Left renal cortex interstitium (tissue), 4 donors: ENCODE data around the gene ENPEP. TPM values are rescaled to one million over a fixed set of nuclear protein-coding genes. Genes with fewer than 3 reads are reported as not detected.
"Not testable (repeated sequence)": the region's sequence is repeated elsewhere in the genome, so short reads cannot be mapped to it uniquely, and the experiment has no call there.

Source experiments
- DNase-seq, 4 donors: peaks; one replicate each; pipeline ENCODE4 v3.0.0-alpha.2; 2013; ENCODE audit warnings: low read depth in 4 of 4, low spot score in 2 of 4, missing footprints in 1 of 4
- polyA plus RNA-seq, 4 donors: library from polyadenylated mRNA; unstranded; fragments of 120-200 nt; gene quantifications; one replicate each; pipeline ENCODE4 v1.2.1, GENCODE V29; 2013; ENCODE audit not compliant: insufficient read length in 4 of 4

Gene ENPEP
- polyA plus RNA-seq, 4 donors: 131 to 218 (median 180) TPM

DNA sequence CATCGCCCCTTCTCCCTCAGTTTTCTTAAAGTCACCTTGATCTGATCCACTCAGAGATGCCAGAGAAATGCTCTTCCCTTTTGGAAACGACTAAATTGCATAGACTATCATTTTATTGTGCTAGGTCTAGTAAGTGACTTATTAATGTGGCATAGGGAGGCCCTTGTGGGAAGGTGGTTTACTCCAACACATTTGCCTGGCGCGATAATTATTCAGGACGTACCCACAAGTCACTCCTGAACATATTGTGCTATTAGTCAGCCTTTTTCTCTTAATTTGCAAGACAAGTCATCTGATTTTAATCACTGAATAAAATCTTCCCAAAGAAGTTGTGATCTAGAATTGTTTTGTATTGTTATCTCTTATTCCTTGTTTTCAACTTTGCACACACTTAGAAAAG, 7.6 kb downstream of the ENPEP start:
- DNase-seq: no peak

DNA sequence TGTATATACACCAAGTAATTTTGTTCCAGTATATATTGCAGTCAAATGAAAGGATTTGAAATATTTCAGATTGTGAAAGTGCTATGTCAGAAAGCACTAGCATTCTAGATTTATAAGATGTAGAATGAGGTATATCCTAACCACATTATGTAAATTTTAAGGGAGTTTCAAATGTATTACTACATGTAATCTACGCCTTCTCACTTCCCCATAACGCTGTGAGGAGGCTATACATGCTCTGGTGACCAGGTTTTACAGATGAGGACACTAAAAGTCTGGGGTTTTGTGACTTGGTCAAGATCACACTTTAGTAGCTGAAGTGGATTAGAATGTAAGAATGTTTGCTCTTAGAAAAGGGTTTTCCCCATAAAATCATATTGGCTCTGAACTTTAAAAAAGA, 8.1 kb downstream of the ENPEP start:
- no peak for DNase-seq

DNA sequence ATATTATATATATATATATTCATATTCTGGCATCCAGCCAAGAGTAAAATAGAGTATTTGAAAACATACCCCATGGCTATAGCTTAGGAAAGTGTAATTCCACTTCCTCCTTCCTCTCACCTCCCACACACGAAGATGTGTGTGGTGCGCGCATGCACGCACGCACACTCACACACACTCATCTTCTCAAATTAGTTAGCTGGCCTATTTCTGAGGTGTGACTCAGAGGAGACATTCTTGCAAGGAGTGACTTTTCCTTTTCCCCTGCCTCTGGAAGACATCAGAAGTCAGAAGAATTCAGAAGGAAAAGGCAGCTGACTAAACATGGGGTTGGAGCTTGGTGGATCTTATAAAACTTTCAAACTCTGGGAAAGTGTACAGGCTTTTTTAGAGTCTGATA, 8.8 kb downstream of the ENPEP start:
- DNase-seq: no peak

DNA sequence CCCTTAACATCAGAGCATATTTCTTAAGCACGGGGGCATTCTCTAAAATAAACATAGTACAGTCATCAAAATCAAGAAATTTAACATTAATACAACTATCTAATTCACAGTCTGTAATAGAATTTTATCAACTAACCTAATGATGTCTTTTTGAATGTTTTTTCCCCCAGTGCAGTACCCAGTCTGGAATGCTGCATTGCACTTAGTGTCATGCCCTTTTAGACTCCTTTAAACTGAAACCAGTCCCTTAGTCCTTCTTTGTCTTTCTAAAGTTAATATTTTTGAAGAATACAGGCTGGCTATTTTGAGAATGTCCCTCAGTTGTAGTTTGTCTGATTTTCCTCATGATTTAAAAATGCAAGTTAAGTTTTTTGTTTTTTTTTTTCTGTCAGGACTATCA, 9.5 kb downstream of the ENPEP start:
- no peak for DNase-seq

DNA sequence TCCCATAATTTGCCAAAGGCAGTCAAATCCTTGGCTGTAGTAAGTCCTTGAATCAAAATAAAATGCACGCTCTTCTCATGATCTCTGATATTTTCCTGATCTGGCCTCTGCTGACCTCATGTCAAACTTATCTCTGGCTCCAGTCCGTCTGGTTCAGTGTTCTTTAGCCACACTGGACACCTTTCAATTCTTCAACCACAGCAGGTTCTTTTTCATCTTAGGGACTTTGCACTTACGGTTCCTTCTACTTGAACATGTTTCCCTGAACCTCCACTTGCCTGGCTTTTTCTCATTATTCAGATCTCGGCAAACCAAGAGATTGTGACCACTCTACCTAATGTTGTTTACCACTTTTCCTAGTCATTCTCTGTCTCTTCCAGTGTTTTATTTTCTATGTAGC, 10.3 kb downstream of the ENPEP start:
- no peak for DNase-seq

DNA sequence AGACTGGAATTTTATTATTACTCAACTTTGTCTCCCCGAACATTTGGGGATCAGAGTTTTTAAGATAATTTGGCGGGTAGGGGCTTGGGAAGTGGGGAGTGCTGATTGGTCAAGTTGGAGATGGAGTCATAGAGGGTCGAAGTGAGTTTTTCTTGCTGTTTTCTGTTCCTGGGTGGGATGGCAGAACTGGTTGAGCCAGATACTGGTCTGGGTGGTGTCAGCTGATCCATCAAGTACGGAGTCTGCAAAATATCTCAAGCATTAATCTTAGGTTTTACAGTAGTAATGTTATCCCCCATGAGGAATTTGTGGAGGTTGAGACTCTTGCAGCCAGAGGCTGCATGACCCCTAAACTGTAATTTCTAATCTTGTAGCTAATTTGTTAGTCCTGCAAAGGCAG, 10.9 kb downstream of the ENPEP start:
- DNase-seq: not testable (repeated sequence)

DNA sequence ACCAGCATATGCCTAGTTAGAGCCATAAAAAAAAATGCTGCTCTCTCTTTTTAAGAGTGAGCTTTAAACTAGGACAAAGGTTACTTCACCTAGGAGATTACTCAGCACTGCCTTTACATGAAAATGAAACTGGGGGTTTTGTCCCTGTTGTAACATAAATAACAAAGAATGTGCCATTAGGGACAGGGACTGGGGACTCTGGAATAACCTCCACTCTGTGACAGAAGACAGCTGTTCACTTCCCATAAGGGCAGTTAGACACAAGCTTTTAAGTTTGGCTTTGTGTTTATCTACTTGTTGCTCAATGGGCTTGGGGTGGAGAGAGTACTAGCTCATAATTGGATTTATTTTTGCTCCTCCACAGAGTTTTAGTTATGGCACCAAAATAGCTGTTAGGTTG, 11.9 kb downstream of the ENPEP start:
- DNase-seq: no peak

DNA sequence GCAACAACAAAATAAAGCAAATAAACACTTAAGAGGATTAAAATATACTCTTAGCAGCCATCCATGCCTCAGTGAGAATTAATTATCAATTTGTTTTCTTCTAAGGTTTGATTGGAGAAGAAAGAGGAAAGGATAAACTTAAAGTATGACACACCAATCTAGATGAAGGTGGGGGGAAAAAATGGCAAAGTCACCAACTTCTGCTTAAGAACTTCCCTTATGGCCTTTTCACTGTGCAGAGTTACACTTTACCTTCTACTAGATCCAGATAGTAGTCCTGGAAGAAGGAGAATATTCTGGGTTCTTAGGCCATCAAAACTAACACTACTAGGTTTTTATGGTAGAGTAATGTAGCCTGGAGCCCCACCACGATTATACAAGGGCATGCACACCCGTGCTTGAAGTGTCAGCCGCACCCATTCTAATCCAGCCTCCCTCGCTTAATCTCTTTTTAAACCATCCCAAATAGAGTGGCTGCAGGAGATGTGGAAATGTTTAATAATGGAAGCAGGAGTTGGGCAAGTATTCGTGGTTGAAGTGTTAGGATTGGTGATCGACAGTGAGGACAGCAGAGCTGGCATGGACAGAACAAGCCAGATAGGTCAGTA, 14.1 kb downstream of the ENPEP start:
- DNase-seq: no peak

DNA sequence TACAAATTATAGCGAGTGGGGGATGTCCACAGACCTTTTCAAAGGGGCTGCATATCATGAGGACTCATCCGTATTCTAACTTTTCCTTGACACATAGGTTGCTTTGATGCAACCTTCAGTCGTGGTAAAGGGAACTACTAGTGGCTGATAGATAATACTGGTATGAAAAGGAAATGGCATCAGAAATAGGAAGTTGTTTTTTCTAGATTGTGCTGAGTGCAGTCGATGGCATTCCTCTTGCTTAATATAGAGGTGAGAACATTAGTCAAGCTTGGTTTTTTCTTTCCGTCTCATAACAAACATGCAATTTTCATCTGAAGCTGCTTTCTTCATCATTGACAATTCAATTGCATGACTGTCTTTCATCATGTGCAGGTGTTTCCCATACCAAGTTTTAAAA, 16.6 kb downstream of the ENPEP start:
- DNase-seq: no peak

DNA sequence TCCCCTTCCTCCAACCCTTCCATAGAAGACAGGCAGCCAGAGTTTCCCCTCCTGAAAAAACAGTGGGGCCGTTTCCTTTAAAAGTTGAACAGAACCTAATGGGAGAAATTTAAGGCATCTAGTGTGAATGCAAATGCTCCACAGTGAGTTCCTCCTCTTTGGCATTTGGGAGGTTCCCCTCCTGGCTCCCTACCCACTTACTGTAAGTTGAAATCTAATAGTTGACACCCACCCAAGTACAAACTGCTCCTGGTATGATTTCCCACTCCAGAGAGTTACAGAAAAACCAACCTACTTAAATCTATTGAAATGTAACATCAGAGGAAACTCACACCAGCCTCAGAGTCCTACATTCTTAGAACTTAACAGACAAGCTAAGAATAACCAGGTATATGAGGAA, 17.6 kb downstream of the ENPEP start:
- DNase-seq: no peak

DNA sequence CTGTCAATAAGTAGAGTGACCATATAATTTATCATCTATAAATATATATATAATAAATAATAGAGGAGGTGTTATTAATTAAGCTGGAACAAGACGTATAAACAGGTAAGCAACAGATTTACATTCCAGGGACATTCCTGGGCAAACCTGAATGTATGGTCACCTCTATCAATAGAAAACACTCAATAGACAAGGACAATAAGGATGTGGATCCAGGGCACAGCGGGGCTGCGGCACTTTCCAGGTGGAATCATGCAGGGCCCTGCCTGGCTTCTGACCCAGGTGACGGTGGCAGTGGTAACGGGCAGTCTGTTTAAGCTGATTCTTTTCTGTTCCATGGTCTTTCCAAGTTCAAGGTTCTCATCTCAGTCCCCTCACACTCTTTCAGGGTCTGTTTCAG, 22.5 kb downstream of the ENPEP start:
- DNase-seq: no peak

DNA sequence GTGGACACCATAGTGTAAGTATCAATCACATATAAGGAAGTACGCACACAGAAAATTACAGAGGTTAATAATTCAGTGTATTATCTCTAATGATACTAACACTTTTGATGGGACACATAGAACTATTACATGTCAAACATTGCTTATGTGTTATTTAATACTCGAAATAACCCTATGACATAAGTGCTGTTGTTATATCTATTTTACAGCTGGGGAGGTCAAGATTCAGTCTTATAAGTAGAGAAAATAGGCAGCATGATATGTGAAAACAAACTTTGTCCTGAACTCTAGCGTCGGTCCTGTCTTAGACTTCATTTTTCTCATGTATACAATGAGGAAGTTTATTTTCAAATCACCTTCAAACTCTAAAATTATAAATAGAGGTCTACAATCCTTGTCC, 23.2 kb downstream of the ENPEP start:
- DNase-seq: no peak

DNA sequence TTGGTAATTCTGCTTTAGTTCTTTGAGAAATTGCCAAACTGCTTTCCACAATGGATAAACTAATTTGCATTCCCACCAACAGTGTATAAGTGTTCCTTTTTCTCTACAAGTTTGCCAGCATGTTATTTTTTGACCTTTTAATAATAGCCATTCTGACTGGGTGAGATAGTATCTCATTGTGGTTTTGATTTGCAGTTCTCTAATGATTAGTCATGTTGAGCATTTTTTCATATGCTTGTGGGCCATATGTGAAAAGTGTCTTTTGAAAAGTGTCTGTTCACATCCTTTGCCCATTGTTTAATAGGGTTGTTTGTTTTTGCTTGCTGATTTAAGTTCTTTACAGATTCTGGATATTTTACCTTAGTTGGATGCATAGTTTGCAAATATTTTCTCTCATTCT, 25.9 kb downstream of the ENPEP start:
- DNase-seq: no peak

DNA sequence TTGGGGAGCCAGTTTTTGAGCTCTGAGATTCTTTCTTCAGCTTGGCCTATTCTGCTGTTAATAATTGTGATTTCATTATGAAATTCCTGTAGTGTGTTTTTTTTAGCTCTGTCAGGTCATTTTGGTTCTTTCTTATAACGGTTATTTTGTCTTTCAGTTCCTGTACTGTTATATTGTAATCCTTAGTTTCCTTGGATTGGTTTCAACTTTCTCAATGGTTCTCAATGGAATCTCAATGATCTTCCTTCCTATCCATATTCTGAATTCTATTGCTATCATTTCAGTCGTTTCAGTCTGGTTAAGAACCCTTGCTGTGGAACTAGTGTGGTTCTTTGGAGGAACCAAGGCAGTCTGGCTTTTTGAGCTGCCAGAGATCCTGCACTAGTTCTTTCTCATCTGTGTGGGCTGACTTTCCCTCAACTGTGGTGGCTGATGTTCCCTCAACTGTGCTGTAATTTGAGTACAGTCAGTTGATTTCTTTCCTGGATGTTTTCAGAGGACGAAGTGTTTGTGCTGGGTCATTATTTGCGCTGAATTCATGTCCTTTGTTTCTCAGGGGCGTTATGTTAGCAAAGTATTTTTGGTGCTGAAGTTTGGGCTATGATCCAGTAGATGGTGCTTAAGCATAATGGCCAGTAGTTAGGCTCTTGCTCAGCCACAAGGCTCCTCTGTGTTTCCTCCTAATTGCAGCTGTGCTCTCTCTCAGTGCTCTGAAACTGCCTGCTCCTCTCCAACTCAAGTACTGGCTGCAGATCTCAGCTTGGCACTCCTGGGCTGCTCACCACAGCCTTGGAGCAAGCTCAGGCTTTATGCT, 27.5 kb downstream of the ENPEP start:
- no peak for DNase-seq

DNA sequence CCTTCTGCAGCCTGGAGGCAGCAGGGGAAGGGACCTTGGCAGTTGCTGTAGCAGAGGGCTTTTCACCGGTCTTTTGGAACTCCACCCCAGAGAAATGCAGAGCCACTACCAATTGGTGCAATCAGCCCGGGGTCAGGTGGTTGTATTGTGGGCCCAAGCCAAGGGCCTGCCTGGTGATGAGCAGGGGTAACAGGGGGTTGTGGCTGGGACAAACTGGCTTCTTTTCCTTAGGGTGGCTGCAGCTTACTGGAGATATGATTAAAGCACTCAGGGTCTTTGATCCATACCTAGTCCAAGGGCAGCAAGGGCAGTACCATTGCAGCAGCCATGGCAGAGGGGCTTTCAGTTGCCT, 28.1 kb downstream of the ENPEP start:
- DNase-seq: no peak

DNA sequence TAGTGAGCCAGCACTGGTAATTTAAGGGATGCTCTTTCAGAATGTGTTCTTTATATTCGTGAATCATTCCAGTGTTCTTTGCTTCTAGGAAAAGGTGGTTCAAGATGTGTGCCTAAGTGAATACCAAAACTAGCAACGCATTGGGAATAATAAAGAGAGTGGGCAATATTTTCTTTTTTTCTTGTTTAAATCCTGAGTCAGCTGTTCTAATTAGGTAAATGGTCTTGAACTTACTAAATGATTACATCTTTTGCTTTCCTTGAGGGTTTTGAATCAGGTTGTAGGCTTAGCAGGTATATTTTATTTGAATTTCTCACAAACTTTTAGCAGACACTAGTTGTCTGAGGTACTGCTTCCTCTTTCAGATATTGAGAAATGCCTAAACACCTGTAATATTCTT, 29.5 kb downstream of the ENPEP start:
- no peak for DNase-seq

DNA sequence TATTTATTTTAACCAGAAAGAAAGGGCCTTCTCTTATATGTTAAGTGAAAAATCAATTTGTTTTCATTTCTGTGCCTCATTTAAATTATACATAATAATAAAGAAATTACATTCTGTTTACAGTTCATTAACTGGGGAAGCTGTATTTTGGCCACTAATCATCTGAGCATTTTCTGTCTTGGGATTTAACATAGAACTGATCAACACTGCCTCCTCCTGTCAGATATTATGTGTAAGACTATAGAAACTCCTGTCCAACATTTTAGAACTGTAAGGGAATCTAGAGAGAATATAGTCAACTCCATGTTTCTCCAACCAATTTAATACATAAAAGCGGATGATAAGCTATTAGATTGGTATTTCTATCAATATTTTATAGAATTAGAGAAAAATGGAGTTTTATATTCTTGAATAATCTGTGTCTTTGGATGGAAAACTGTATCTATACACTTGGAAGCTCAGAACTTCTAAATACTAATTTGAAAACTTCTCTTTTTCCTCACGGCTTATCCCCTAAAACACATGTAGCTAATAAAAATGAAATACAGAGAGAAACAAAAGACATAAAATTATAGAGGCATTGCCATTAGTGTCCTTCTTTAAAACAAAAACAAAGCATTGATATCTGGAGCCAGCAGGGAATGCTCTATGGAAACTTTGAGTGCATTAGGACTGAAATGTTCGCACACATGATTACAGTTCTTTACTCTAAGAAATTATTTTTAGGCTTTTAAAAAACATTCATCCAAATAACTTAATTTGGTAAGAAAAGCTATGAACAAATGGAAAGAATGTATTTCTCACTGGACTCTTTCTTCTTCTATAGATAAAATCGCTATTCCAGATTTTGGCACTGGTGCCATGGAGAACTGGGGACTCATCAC, 33.1 kb downstream of the ENPEP start:
- no peak for DNase-seq

DNA sequence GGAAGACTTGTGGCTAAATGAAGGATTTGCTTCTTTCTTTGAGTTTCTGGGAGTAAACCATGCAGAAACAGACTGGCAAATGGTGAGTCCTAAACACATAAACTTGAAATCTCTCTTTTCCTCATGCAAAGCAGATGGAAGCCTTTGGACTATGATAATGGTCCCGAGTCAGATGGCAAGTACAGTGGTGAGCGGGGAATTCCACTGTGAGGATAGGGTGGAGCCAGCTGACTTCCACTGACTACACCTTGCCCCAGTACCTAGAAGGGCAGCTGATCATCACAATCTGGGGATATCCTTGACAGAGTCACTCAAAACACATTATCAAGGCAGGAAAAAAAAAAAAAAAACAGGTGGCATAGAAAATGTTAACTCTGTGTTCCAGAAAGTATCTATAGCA, 34.3 kb downstream of the ENPEP start:
- no peak for DNase-seq

DNA sequence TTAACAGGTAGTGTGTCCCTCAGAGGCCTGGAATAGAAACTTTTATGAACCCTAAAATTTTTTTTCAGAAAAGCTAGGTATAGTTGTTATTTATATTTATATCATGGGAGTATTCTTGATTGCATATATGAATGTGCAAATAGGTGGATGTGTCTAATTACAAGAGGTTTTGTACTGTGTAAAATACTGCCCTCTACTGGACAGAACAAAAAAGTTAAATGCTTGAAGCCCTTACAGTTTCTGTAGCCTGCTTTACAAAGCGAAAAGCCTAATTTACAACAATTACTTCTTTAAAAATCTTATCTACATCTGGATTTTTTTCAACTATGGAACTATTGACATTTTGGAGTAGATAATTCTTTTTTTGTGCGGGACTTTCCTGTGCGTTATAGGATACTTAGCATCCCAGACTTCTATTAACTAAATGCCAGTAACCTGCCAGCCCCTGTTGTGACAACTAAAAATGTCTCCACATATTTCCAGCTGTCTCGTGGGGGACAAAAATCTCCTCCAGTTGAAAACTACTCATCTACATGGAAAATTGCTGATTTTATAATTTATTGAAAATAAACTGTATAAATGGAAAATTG, 35.1 kb downstream of the ENPEP start:
- peak in 2 of 4 donors; percentile 41 to 62 for DNase-seq

DNA sequence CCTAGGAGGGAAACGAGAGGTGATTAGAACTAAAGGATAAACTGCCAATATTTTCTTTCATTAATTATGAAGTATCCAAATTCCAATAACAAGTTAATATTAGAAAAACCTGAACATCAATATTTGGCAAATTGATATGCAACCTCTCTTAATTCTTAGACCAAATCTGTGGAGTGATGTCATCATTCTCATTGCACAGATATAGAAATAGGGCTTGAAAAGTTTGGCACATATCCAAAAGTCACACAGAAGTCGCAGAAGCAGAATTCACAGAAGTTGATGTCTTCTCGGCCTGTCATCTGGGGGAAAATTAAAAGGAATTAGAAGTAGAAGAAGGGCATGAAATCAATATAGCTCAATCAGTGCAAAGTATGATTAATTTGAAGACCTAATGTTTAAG, 36.9 kb downstream of the ENPEP start:
- no peak for DNase-seq

DNA sequence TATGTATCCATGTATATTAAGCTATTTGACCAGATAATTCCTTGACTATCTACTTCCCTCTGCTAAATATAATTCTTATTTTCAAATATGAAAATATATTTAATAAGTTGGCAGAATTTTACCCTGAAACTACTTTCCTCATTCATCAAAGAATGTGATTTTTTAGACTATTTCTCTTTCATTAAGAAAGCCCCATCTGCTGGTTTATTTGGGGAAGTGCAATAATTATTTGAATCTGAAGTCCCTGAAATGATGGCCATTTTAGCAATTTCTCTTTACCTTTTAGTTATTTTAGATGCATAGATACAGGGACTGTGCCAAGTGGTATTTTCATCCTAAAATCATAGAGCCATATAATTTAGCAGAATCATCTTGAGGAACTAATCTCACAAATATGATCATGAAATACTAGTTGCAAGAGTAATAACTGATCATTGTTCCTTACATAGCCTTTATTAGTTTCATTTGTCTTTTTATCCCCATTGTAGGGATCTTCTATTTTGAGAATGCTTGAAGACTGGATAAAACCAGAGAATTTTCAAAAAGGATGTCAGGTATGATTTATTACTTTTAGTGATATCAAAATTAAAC, 39.0 kb downstream of the ENPEP start:
- no peak for DNase-seq
